PC-9 (cell line): Measurements from ENCODE around the gene PAK1IP1. TPM values are rescaled to one million over a fixed set of nuclear protein-coding genes. Genes with fewer than 3 reads are reported as not detected.

ENCODE experiments used
- BruUV-seq: library from RNA; stranded (reverse); fragments of 400-500 nt; replicated peaks from 2 replicates; lab custom pipeline; 2021; lab: Mats Ljungman, UMichigan
- CTCF ChIA-PET: fragments of 300-600 bp; sonication (Branson Sonifier 250); formaldehyde crosslinking; loops from one replicate; lab custom pipeline; 2022; ENCODE audit warnings: antibody characterized with exemption; lab: Charles Lee
- POLR2A ChIA-PET: fragments of 300-600 bp; sonication (Branson Sonifier 250); formaldehyde crosslinking; loops from one replicate; lab custom pipeline; 2022; ENCODE audit warnings: antibody characterized with exemption; ENCODE audit not compliant: unreplicated experiment; lab: Charles Lee
- DNase-seq, 2 experiments: peaks; one replicate each; pipeline versions ENCODE4 v3.0.0 to v3.0.0-alpha.2; 2015 to 2022; ENCODE audit warnings: mixed read lengths in 1 of 2
- H2AFZ ChIP-seq: fragments of 200-600 bp; sonication (generic); 2 replicates; pipeline ENCODE4 v1.8.1; 2017; ENCODE audit warnings: antibody characterized with exemption
- H3F3A ChIP-seq: fragments of 200-600 bp; sonication (generic); 2 replicates; pipeline ENCODE4 v1.8.1; 2017; ENCODE audit warnings: antibody characterized with exemption, mild to moderate bottlenecking, low read depth; ENCODE audit not compliant: insufficient read depth
- H3K27ac ChIP-seq: fragments of 200-600 bp; sonication (generic); 2 replicates; pipeline ENCODE4 v1.6.1; 2016; ENCODE audit warnings: mixed run types
- H3K27me3 ChIP-seq: fragments of 200-600 bp; sonication (generic); 2 replicates; pipeline ENCODE4 v1.6.1; 2016; ENCODE audit warnings: low read depth, mixed run types; ENCODE audit not compliant: insufficient read depth
- H3K36me3 ChIP-seq: fragments of 200-600 bp; sonication (generic); 2 replicates; pipeline ENCODE4 v1.6.1; 2016; ENCODE audit warnings: low read depth, mixed run types
- H3K4me1 ChIP-seq: fragments of 200-600 bp; sonication (generic); replicated peaks from 2 replicates; pipeline ENCODE4 v1.6.1; 2016; ENCODE audit warnings: mixed run types; ENCODE audit not compliant: insufficient read depth
- H3K4me2 ChIP-seq: fragments of 200-600 bp; sonication (generic); 2 replicates; pipeline ENCODE4 v1.6.1; 2017; ENCODE audit warnings: mixed run types
- H3K4me3 ChIP-seq: fragments of 200-600 bp; sonication (generic); 2 replicates; pipeline ENCODE4 v1.6.1; 2016; ENCODE audit warnings: mixed run types
- H3K79me2 ChIP-seq: fragments of 200-600 bp; sonication (generic); 2 replicates; pipeline ENCODE4 v1.6.1; 2017; ENCODE audit warnings: low read depth, mixed run types
- H3K9me2 ChIP-seq: fragments of 200-600 bp; sonication (generic); 2 replicates; pipeline ENCODE4 v1.8.1; 2017; ENCODE audit warnings: mild to moderate bottlenecking; ENCODE audit not compliant: insufficient read depth
- H3K9me3 ChIP-seq: fragments of 200-600 bp; sonication (generic); 2 replicates; pipeline ENCODE4 v1.8.1; 2016; ENCODE audit warnings: low read depth; ENCODE audit not compliant: insufficient read depth
- H4K20me1 ChIP-seq: fragments of 200-600 bp; sonication (generic); 2 replicates; pipeline ENCODE4 v1.8.1; 2017; ENCODE audit not compliant: insufficient read depth
- EZH2 ChIP-seq: fragments of 200-600 bp; sonication (generic); IDR thresholded peaks from 2 replicates; pipeline ENCODE4 v1.8.0; 2017; ENCODE audit warnings: antibody characterized with exemption, low read depth
- intact Hi-C: fragments of 100-400 bp; cut with micrococcal nuclease; formaldehyde crosslinking; loops from one replicate; pipeline ENCODE4 v1.10.0; 2022; ENCODE audit not compliant: unreplicated experiment
- total RNA-seq: library from RNA; stranded (reverse); gene quantifications from 2 replicates; pipeline ENCODE4 v1.2.3, GENCODE V29; 2021
- TF ChIP-seq, protein P1 (sequence below): fragments of 200-600 bp; sonication (generic); conservative IDR thresholded peaks from 2 replicates; pipeline ENCODE4 v1.6.1; 2017; ENCODE audit warnings: mixed run types, antibody characterized with exemption, mild to moderate bottlenecking, moderate library complexity

Gene PAK1IP1
- total RNA-seq, 1 experiment from 2014 or later: 15.2 TPM

DNA sequence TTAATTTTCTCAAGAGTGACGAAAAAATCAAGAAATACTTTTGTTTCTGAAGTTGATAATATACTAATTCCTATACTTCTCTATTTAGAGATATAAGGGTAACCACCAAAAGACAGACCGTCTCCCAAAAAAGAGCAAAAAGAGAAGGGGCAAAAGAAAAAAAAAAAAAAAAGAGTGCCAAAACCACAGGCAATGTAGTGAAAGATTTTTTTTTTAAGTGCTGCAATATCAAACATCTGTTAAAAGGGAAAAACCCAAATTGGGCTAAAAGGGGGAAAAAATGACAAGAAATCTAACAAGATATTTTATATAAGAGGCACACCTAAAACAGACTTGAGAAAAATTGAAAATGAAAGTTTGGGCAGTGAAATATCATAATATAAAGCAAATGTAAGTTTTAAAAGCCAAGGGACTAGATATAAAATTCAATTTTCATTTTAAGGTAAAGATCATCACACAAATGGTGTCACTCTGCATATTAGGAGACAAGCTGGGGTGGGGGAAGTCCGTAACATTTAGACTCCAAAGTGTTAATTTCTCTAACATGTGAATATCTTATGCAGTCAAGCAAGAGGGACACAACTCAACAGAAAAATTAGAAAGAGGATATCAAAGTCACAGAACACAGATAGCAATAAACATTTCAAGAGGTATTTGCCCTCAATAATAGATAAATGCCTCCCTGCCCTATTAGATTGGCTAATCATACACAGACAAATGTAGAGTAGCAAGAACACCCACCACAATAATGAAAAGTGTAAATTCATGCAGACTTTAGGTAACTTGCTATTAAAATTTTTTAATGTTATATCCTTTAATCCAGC lies 9.5 kb upstream of the PAK1IP1 start:
- no peaks in the 10 kb centered on the region for H3K9me2 ChIP-seq
- no peaks in the 10 kb centered on the region for H3K9me3 ChIP-seq
- H4K20me1 ChIP-seq: no peaks in the 10 kb centered on the region
- H3K36me3 ChIP-seq: no peaks in the 10 kb centered on the region
- POLR2A ChIA-PET: no interaction called here
- H3F3A ChIP-seq: no peaks in the 10 kb centered on the region
- no TSS peak for BruUV-seq
- H3K27me3 ChIP-seq: no peaks in the 10 kb centered on the region
- TF ChIP-seq, protein P1, sequence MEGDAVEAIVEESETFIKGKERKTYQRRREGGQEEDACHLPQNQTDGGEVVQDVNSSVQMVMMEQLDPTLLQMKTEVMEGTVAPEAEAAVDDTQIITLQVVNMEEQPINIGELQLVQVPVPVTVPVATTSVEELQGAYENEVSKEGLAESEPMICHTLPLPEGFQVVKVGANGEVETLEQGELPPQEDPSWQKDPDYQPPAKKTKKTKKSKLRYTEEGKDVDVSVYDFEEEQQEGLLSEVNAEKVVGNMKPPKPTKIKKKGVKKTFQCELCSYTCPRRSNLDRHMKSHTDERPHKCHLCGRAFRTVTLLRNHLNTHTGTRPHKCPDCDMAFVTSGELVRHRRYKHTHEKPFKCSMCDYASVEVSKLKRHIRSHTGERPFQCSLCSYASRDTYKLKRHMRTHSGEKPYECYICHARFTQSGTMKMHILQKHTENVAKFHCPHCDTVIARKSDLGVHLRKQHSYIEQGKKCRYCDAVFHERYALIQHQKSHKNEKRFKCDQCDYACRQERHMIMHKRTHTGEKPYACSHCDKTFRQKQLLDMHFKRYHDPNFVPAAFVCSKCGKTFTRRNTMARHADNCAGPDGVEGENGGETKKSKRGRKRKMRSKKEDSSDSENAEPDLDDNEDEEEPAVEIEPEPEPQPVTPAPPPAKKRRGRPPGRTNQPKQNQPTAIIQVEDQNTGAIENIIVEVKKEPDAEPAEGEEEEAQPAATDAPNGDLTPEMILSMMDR: no peak
- no peak for TF ChIP-seq EZH2
- H3K27ac ChIP-seq: no peak overlapping the region
- no peaks in the 10 kb centered on the region for H3K4me1 ChIP-seq
- H2AFZ ChIP-seq: no peak overlapping the region
- no peaks in the 10 kb centered on the region for H3K79me2 ChIP-seq
- no peak overlapping the region for H3K4me2 ChIP-seq
- no peak for DNase-seq
- intact Hi-C loops: no loop called here
- CTCF ChIA-PET: no interaction called here
- H3K4me3 ChIP-seq: no peak overlapping the region

DNA sequence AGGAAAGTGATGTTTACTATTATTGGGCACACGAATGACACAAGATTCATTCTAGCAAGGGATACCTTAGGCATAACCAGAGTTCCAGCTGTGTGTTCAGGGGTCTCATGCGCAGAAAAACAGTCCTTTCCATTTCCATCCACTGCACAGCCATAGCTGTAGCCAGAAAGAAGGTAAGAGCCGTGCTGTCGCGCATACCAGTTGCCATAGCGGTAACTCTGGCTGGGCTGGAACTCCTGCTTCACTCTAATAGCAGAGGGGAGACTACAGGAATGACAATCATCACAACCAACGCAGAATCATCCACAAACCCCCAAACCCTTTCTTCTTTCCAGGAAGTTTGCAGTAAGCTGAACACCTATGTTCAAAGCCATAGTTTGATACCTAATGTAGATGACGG lies 7.9 kb upstream of the PAK1IP1 start:
- no TSS peak for BruUV-seq

DNA sequence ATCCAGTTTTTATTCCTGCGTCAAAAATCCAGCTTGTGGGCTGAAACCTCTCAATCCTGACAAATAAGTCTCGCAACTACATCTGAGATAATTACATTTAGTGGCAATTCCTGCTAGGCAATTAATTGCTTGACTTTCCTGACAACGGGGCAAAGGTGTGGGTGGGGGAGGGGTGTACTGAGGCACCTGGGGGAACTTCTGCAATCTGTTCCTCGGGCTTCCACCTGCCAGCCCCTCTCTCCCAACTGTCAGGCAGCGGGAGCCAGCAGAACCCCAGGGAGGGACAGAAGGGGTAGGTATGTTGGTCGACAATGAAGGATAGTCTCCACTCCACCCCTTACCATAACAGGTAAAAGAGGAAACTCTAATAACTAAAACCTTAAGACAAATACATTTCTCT lies 7.2 kb upstream of the PAK1IP1 start:
- TF ChIP-seq, protein P1: no peak
- no peak for TF ChIP-seq EZH2
- intact Hi-C loops: no loop called here
- DNase-seq: no peak
- H3K79me2 ChIP-seq: no peaks in the 10 kb centered on the region
- H3F3A ChIP-seq: no peaks in the 10 kb centered on the region
- no peaks in the 10 kb centered on the region for H3K9me2 ChIP-seq
- no peak overlapping the region for H2AFZ ChIP-seq
- H3K4me3 ChIP-seq: no peak overlapping the region
- H3K36me3 ChIP-seq: no peaks in the 10 kb centered on the region
- no peaks in the 10 kb centered on the region for H3K27me3 ChIP-seq
- H3K4me1 ChIP-seq: no peaks in the 10 kb centered on the region
- H3K9me3 ChIP-seq: no peaks in the 10 kb centered on the region
- no peaks in the 10 kb centered on the region for H4K20me1 ChIP-seq
- H3K27ac ChIP-seq: no peak overlapping the region
- no peak overlapping the region for H3K4me2 ChIP-seq
- ChIA-PET CTCF (no interaction called here), POLR2A (no interaction called here)
- BruUV-seq: no TSS peak

More for the DNA sequence above, 7.9 kb upstream of the PAK1IP1 start:
- Histone ChIP-seq H3K79me2 (no peaks in the 10 kb centered on the region), H3K4me1 (no peaks in the 10 kb centered on the region), H3K4me3 (no peak overlapping the region), H3K27ac (no peak overlapping the region), H2AFZ (no peak overlapping the region), H3K4me2 (no peak overlapping the region), H3K9me2 (no peaks in the 10 kb centered on the region), H3K36me3 (no peaks in the 10 kb centered on the region), H3K9me3 (no peaks in the 10 kb centered on the region), H4K20me1 (no peaks in the 10 kb centered on the region), H3K27me3 (no peaks in the 10 kb centered on the region), H3F3A (no peaks in the 10 kb centered on the region)
- intact Hi-C loops: no loop called here
- POLR2A ChIA-PET: no interaction called here
- DNase-seq: no peak
- CTCF ChIA-PET: no interaction called here
- TF ChIP-seq, protein P1: no peak
- no peak for TF ChIP-seq EZH2
